WI38 (cell line): ENCODE measurements around the gene MSI2.

Experiments used
- H3K4me3 ChIP-seq: 2 replicates; pipeline ENCODE4 v1.5.1; 2011; ENCODE audit warnings: low read depth, mild to moderate bottlenecking, control low read depth, low read length
- TF ChIP-seq, protein P1 (sequence below): IDR thresholded peaks from 2 replicates; pipeline ENCODE4 v1.5.1; 2012; ENCODE audit warnings: low read depth, mild to moderate bottlenecking, control low read depth, low read length

MSI2 gene

DNA sequence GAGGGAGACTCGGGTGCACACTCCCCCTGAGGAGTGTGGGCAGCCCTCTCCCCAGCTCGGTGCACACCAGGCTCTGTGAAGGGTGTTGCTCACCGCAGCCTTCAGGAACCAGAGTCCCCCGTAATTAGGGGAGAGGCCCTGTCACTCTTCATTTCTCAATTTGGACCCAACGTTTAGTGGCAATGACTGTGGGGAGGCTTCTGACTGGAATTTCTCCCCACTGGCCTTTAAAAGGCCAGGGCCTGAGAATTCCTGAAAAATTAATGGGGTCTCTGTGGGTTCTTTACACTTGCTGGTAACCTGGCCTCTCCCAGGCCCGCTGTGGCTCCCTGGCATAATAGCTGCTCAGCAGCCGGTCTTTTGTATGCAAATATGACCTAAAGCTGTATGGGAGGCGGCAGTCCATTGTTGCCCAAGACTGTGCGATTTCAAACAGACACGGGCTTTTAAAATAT, 209.7 kb downstream of the MSI2 start:
- H3K4me3 ChIP-seq: no peak overlapping the region
- TF ChIP-seq, protein P1, sequence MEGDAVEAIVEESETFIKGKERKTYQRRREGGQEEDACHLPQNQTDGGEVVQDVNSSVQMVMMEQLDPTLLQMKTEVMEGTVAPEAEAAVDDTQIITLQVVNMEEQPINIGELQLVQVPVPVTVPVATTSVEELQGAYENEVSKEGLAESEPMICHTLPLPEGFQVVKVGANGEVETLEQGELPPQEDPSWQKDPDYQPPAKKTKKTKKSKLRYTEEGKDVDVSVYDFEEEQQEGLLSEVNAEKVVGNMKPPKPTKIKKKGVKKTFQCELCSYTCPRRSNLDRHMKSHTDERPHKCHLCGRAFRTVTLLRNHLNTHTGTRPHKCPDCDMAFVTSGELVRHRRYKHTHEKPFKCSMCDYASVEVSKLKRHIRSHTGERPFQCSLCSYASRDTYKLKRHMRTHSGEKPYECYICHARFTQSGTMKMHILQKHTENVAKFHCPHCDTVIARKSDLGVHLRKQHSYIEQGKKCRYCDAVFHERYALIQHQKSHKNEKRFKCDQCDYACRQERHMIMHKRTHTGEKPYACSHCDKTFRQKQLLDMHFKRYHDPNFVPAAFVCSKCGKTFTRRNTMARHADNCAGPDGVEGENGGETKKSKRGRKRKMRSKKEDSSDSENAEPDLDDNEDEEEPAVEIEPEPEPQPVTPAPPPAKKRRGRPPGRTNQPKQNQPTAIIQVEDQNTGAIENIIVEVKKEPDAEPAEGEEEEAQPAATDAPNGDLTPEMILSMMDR: no peak

DNA sequence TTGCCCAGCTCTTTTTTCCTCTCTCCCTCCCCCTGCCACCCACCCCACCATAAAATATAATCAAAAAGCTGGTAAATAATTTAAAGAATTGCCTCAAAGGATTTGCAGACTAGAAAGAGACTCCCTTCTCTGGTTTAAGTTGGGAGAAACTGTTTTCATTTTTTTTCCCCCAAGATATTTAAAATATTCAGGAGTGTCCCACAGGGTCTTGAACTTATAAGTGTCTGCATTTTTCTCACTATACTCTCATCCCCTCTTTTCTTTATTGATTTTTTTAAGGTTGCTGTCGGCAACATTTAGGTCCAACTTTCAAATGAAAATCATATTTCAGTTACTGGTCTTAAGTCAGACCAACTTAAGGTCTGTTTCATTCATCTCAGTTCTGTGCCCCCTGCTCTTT, 210.2 kb downstream of the MSI2 start:
- no peak overlapping the region for H3K4me3 ChIP-seq
- TF ChIP-seq, protein P1: no peak

DNA sequence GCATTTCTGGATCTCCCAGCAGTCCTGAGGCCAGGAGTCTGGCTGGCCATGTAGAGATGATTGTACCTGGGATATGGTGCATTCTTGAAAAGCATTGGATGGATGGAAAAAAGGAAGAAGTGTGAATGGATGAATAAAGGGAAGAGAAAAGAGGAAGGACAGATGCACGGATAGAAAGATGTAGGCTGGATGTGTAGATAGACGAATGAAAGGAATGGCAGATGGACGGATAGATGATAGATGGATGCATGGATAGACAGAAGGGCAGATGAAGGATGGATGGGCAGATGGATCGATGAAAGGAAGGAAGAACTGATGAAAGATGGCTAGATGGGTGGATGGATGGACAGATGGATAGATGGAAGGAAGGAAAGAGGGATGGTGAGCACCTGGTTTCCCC, 210.9 kb downstream of the MSI2 start:
- no peak overlapping the region for H3K4me3 ChIP-seq
- TF ChIP-seq, protein P1: no peak

DNA sequence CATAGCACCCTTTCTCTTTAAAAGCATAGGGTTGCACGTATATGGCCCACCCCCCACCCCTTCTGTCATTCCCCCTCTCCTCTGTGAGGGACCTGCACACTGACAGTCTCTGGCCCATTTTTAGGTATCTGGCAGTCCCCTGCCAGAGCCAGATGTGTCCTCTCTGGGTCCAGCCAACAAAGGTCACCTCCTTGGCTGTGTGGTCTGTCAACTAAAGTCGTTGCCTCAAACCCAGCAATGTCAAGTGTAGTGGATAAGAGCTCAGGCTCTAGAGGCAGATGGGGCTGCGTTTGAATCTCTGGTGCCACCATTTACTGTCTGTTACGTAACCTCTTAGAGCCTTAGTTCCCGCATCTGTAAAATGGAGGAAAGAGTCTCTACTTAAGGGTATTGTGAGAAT, 211.5 kb downstream of the MSI2 start:
- TF ChIP-seq, protein P1: no peak
- H3K4me3 ChIP-seq: no peak overlapping the region

DNA sequence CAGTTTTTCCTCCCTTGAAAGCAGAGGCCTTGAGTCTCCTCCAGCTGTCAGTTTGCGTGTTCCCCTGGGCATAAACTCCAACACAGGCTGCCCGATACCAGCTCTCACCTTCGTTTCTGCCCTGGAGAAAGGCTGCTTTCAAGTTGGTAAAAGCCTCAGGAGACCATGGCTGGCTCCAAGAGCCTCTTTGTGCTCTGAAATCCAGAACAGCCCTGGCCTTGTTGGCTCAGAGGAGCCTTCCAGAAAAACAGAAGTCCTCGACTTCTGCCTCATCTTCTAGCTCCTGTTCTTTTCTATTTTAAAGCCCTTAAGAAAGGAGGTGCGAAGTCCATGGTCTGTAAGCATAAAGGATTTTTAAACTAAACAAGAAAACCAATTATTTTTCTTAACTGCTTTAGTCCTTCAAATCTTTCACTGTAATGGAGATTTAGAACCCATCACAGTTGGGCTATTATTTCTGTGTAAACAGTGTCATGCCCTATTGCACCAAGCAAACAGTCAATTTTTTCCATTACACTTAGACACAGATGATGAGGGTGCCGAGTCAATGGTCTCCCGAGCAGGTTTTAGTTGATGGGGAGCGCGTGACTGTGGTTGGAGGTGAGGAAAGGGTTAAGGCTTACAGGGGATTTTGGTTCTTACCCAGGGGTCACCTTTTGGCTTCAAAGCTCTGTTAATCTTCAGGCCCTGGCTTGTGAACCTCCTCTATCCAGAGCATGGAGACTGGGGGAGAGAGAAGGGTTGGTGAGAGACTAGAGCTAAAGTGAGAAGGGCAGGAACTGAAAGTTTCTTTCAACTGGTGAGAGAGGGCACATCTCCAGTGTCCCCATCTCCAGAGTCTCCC, 212.8 kb downstream of the MSI2 start:
- TF ChIP-seq, protein P1: no peak
- H3K4me3 ChIP-seq: no peak overlapping the region

DNA sequence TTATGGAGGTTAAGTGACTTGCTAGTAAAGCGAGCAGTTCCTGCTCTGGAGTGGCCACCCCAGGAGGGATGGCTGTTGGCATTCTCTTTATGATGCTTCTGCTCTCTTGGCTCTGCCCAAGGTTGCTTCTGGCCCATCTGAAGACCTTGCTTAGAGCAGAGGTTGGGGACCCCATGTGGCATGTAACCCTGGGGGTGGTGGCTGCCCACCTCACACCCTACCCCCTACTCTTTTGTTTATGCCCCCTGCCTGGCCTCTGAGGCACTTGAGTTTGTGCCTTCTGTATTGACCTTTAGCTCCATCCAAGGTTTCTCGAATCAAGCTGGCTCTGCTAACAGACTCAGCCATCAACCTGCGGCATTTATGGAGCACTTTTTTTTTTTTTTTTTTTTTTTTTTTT, 214.6 kb downstream of the MSI2 start:
- H3K4me3 ChIP-seq: no peak overlapping the region

DNA sequence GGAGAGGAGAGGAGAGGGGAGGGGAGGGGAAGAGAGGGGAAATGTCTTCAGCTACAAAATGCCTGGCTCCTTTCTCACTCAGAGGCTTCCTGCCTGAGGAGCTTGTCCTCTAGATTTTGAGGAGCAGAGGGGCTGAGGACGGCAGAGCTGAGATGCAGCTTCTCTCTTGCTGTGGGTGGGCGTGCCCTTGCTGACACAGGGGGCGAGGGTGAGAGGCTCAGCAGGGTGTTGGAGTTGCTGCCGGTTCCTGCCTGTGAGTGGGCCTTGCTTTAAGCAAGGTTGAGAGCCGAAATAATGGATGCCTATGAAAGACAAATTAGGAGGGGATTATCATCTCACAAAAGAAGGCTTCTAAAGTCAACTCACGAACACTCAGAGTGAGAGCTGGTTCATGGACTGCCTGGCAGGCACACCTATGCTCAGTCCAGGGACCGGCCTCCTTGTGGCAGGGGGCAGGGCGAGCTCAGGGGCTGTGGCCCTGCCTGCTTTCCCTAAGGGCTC, 215.6 kb downstream of the MSI2 start:
- H3K4me3 ChIP-seq: no peak overlapping the region
- TF ChIP-seq, protein P1: no peak

More for the DNA sequence above, 214.6 kb downstream of the MSI2 start:
- TF ChIP-seq, protein P1: no peak
